Endometrial microvascular endothelial cells (primary cell): ENCODE data around the gene SHKBP1. TPM values are rescaled to one million over a fixed set of nuclear protein-coding genes. Genes with fewer than 3 reads are reported as not detected.

Source experiments
- in situ Hi-C: cut with HindIII; loops from 2 replicates; pipeline ENCODE4 v1.10.0; 2017; ENCODE audit warnings: low sequenced_read_pairs, low pct_unique_long_range_greater_than_20kb; ENCODE audit errors: inconsistent ontology term
- total RNA-seq: library from RNA; depleted of rRNA; stranded (reverse); fragments of >200 nt; gene quantifications from one replicate; pipeline ENCODE4 v1.2.3, GENCODE V29; 2015; ENCODE audit errors: inconsistent ontology term

Gene SHKBP1
- total RNA-seq, 1 donor from 2014 or later: 107 TPM

- in situ Hi-C loops: no loop called here
Observed at GRCh38 chr19:40609561-40610395, 33.1 kb downstream of the SHKBP1 start.

- in situ Hi-C loops: no loop called here
Observed at GRCh38 chr19:40610396-40611064, 33.9 kb downstream of the SHKBP1 start.

GRCh38 chr19:40611096-40611495, 34.4 kb downstream of the SHKBP1 start:
- in situ Hi-C loops: no loop called here

GRCh38 chr19:40611900-40612698, 35.4 kb downstream of the SHKBP1 start:
- in situ Hi-C loops: no loop called here

- in situ Hi-C loops: no loop called here
Observed at GRCh38 chr19:40612831-40613689, 36.4 kb downstream of the SHKBP1 start.

- in situ Hi-C loops: no loop called here
Observed at GRCh38 chr19:40613690-40614621, 37.3 kb downstream of the SHKBP1 start.

- in situ Hi-C loops: no loop called here
Observed at GRCh38 chr19:40614622-40615411, 38.1 kb downstream of the SHKBP1 start.

GRCh38 chr19:40616178-40616577, 39.5 kb downstream of the SHKBP1 start:
- in situ Hi-C loops: no loop called here

- in situ Hi-C loops: no loop called here
Observed at GRCh38 chr19:40616941-40617340, 40.3 kb downstream of the SHKBP1 start.

- in situ Hi-C loops: no loop called here
Observed at GRCh38 chr19:40617961-40618360, 41.3 kb downstream of the SHKBP1 start.

GRCh38 chr19:40619333-40620160, 42.9 kb downstream of the SHKBP1 start:
- in situ Hi-C loops: no loop called here

GRCh38 chr19:40620161-40620485, 43.5 kb downstream of the SHKBP1 start:
- in situ Hi-C loops: no loop called here

- in situ Hi-C loops: no loop called here
Observed at GRCh38 chr19:40621283-40621682, 44.6 kb downstream of the SHKBP1 start.

GRCh38 chr19:40621966-40622772, 45.5 kb downstream of the SHKBP1 start:
- in situ Hi-C loops: no loop called here

- in situ Hi-C loops: no loop called here
Observed at GRCh38 chr19:40622773-40623075, 46.1 kb downstream of the SHKBP1 start.
